Activated naive CD8-positive, alpha-beta T cell treated with anti-CD3 and anti-CD28 coated beads, Interleukin-2, amount 10 ng/mL, durations not matched to agents 7 days and 5 days (primary cell): ENCODE measurements around the gene ZCCHC10. TPM values are rescaled to one million over a fixed set of nuclear protein-coding genes. Genes with fewer than 3 reads are reported as not detected.
"Not testable (repeated sequence)": the region's sequence is repeated elsewhere in the genome, so short reads cannot be mapped to it uniquely, and the experiment has no call there.

ENCODE experiments used
- ATAC-seq: fragments of 150-1000 bp; cut with Tn5 transposase; one replicate; pipeline ENCODE4 v1.10.0; 2021; ENCODE audit warnings: low read depth, moderate library complexity
- POLR2A ChIA-PET: fragments of 350-600 bp; sonication (Branson Sonifier 250); formaldehyde crosslinking; loops from one replicate; lab custom pipeline; 2021; ENCODE audit warnings: antibody characterized with exemption; lab: Charles Lee
- DNase-seq: peaks from one replicate; pipeline ENCODE4 v3.0.0; 2021
- H3K27ac Mint-ChIP-seq: one replicate; pipeline ENCODE4 v1.8.0; 2022; ENCODE audit warnings: mild to moderate bottlenecking, mixed read lengths
- H3K27me3 Mint-ChIP-seq: one replicate; pipeline ENCODE4 v1.8.0; 2022; ENCODE audit warnings: mild to moderate bottlenecking, moderate library complexity, mixed read lengths
- H3K36me3 Mint-ChIP-seq: one replicate; pipeline ENCODE4 v1.8.0; 2021; ENCODE audit warnings: mild to moderate bottlenecking, mixed read lengths
- H3K4me1 Mint-ChIP-seq: one replicate; pipeline ENCODE4 v1.8.0; 2021; ENCODE audit warnings: mixed read lengths
- H3K4me3 Mint-ChIP-seq: one replicate; pipeline ENCODE4 v1.8.0; 2022; ENCODE audit warnings: mild to moderate bottlenecking, moderate library complexity, mixed read lengths
- H3K9me3 Mint-ChIP-seq: one replicate; pipeline ENCODE4 v1.8.0; 2021; ENCODE audit warnings: mixed read lengths
- total RNA-seq, 2 experiments: library from RNA; stranded (reverse); gene quantifications; one replicate each; pipeline ENCODE4 v1.2.3, GENCODE V29; 2021

ZCCHC10 gene
- total RNA-seq, 2 experiments from 2014 or later = 22.8 to 24.5 TPM

DNA sequence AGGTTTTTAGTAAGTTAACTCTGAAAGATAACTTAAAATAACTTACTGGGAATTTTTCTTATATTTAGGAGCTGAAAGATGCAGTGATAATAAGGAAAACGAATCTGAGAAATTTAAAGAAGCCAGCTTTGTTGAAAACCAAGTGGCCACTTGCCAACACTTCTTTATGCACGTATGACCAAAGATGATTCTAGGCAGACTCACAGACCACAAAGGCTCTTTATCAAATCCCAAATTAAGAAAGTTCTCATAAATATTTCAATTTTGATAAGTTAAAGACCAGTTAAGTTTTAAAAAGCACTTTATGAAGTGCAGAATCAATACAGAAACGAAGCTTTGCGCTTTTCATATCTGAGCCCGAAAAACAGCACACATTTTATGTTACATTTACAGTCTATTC is 64.5 kb downstream of the ZCCHC10 start:
- peak overlapping the region; percentile 96 for H3K27ac Mint-ChIP-seq
- peaks cover 3% of the 10 kb centered on the region for H3K36me3 Mint-ChIP-seq
- ATAC-seq = no peak
- no peaks in the 10 kb centered on the region for H3K9me3 Mint-ChIP-seq
- peak overlapping the region; percentile 97 for H3K4me3 Mint-ChIP-seq
- DNase-seq = no peak
- H3K27me3 Mint-ChIP-seq = no peaks in the 10 kb centered on the region
- POLR2A ChIA-PET = interaction anchor here (0.6 to 3.6 kb wide), 7 partner anchors 25 to 1646 kb away, joined by 3 to 33 read pairs (median 3); partner anchors contain the start of genes HSPA4 and UBE2B
- peaks cover 22% of the 10 kb centered on the region for H3K4me1 Mint-ChIP-seq

DNA sequence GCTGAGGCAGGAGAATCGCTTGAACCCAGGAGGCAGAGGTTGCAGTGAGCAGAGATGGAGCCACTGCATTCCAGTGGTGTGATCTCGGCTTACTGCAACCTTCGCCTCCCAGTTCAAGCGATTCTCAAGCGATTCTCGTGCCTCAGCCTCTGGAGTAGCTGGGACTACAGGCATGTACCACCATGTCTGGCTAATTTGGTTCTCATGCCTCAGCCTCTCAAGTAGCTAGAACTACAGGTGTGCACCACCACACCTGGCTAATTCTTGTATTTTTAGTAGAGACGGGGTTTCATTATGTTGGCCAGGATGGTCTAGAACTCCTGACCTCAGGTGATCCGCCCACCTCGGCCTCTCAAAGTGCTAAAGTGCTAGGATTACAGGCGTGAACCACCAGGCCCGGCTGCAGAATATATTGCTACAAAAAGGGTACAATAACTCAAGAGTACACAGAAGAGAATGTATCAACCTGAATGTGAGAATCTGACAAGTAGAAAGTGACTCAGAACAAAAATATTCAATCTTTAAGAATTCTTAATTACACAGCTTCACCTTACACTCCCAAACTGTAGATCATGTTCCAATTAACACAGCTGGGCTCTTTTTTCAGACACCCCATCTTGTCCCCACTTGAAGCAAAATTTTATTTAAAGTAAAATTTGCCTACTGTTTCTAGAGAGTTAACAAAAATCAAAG is 65.1 kb downstream of the ZCCHC10 start:
- not testable (repeated sequence) for H3K9me3 Mint-ChIP-seq, H3K27me3 Mint-ChIP-seq, DNase-seq, H3K27ac Mint-ChIP-seq, H3K36me3 Mint-ChIP-seq, ATAC-seq
- Mint-ChIP-seq H3K4me3 (peak overlapping the region; percentile 97), H3K4me1 (peaks cover 22% of the 10 kb centered on the region)
- POLR2A ChIA-PET = interaction anchor here (0.9 to 3.6 kb wide), 3 partner anchors 64 to 1410 kb away, joined by 3 to 33 read pairs (median 9); partner anchors contain the start of genes HSPA4 and UBE2B

DNA sequence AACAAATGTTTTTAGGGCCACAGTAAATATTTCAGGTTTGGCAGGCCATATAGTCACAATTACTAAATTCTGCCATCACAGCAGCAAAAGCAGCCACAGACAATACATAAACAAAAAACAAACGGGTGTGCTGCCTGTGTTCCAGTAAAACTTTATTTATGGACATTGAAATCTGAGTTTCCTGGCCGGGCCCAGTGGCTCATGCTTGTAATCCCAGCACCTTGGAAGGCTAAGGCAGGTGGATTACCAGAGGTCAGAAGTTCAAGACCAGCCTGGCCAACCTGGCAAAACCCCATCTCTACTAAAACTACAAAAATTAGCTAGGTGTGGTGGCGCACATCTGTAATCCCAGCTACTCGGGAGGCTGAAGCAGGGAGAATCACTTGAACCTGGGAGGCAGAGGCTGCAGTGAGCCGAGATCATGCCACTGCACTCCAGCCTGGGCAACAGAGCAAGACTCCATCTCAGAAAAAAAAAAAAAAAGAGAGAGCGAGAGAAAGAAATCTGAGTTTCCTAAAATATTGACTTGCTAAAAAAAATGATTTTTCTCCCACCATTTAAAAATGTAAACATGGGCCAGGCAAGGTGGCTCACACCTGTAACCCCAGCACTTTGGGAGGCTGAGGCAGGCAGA is 70.1 kb downstream of the ZCCHC10 start:
- H3K9me3 Mint-ChIP-seq, ATAC-seq, POLR2A ChIA-PET, H3K27ac Mint-ChIP-seq, DNase-seq, H3K4me3 Mint-ChIP-seq, H3K27me3 Mint-ChIP-seq: not testable (repeated sequence)
- Mint-ChIP-seq H3K36me3 (peaks cover 22% of the 10 kb centered on the region), H3K4me1 (peaks cover 21% of the 10 kb centered on the region)

DNA sequence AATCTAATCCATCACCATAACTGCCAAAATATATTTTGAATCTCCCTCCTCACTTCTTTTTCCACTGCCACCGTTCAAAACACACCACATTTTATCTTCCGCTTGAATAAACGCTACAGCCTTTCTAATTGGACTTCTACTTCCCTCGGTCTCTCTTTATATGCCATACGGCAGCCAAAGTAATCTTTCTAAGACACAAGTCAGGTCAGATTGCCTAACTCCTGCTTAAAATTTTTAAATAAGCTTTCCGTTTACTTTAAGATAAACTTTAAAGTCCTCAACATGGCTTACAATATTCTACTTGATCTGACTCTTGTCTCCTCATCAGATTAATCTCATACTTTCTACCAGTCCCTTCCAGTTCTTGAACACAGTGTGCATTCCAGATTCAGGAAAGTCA is 72.6 kb downstream of the ZCCHC10 start:
- Mint-ChIP-seq H3K4me1 (peaks cover 13% of the 10 kb centered on the region), H3K9me3 (no peaks in the 10 kb centered on the region), H3K27me3 (no peaks in the 10 kb centered on the region), H3K4me3 (no peak overlapping the region), H3K36me3 (peaks cover 29% of the 10 kb centered on the region), H3K27ac (no peak overlapping the region)
- DNase-seq (no peak), ATAC-seq (no peak)
- POLR2A ChIA-PET = interaction anchor here (2.1 kb wide), 1 partner anchor 10 kb away, joined by 5 read pairs; the partner anchor contains the start of gene AFF4

DNA sequence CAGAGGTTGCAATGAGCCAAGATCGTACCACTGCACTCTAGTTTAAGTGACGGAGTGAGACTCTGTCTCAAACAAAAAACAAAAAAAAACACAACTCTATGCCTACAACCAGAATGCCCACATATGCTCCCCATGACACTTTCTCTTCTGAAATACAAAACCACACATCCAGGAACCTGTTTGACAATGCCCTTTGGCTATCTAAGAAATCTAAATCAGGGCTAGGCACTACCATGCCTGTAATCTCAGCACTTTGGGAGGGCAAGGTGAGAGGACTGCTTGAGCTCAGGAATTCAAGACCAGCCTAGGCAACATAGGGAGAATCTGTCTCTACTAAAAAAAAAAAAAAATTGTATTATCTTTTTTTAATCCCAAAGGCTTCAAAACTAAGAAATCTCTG is 73.5 kb downstream of the ZCCHC10 start:
- Mint-ChIP-seq H3K4me3 (no peak overlapping the region), H3K4me1 (peaks cover 12% of the 10 kb centered on the region), H3K27ac (no peak overlapping the region), H3K27me3 (no peaks in the 10 kb centered on the region), H3K9me3 (no peaks in the 10 kb centered on the region), H3K36me3 (peaks cover 29% of the 10 kb centered on the region)
- ATAC-seq (no peak), DNase-seq (no peak)
- POLR2A ChIA-PET = no interaction called here

DNA sequence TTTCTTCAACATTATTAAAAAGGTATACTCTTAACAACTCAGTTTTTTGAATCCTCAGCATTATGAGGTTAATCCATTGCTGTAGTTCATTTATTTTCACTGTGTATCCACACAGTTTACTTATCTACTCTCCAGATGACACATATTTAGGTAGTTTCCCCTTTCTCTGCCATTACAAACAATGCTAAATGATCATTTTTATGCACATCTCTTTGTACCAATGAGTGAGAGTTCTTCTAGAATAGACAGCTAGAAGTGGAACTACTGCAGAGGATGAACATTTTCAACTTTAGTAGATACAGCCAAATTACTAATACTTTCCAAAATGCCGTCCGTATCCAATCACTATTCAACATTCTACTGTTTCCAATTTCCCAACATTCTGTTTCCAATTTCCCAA is 74.5 kb downstream of the ZCCHC10 start:
- no peaks in the 10 kb centered on the region for H3K9me3 Mint-ChIP-seq
- no peak for ATAC-seq
- H3K27me3 Mint-ChIP-seq = no peaks in the 10 kb centered on the region
- no peak overlapping the region for H3K27ac Mint-ChIP-seq
- POLR2A ChIA-PET = no interaction called here
- no peak overlapping the region for H3K4me3 Mint-ChIP-seq
- no peak for DNase-seq
- H3K4me1 Mint-ChIP-seq = peaks cover 12% of the 10 kb centered on the region
- H3K36me3 Mint-ChIP-seq = peaks cover 31% of the 10 kb centered on the region

DNA sequence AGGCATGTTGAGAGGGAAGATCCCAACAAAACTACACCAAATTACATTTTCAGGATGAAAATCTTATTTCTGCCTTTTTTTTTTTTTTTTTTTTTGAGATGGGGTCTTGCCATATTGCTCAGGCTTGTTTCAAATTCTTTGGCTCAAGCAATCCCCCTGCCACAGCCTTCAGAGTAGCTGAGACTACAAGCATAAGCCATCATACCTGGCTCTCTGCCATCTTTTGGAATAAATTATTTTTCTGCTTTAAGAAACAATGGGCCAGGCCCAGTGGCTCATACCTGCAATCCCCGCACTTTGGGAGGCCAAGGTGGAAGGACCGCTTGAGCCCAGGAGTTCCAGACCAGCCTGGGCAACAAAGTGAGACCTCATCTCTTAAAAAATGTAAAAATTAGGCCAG is 77.2 kb downstream of the ZCCHC10 start:
- no peaks in the 10 kb centered on the region for H3K27me3 Mint-ChIP-seq
- peaks cover 31% of the 10 kb centered on the region for H3K36me3 Mint-ChIP-seq
- H3K27ac Mint-ChIP-seq = no peak overlapping the region
- POLR2A ChIA-PET = no interaction called here
- no peaks in the 10 kb centered on the region for H3K9me3 Mint-ChIP-seq
- no peak overlapping the region for H3K4me3 Mint-ChIP-seq
- peaks cover 14% of the 10 kb centered on the region for H3K4me1 Mint-ChIP-seq
- no peak for ATAC-seq
- no peak for DNase-seq

DNA sequence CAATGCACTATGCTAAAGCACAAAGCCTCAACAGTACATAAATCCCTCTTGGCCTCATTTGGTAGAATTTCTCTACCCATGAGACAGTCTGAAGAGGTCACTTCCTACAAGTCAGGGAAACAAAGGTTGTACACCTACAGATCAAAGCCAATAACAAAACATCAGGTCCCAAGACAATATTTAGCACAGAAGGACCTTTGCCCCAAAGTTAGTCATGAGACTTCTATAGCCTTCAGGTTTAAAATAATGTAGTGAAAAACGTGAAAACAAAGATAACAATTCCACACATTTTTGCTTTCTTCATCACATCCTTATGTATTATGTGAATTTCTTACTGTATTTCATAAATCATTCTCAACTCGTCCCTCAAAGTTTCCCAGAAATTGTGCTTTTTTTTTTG is 78.7 kb downstream of the ZCCHC10 start:
- DNase-seq = no peak
- no peak overlapping the region for H3K4me3 Mint-ChIP-seq
- no peak for ATAC-seq
- H3K27me3 Mint-ChIP-seq = no peaks in the 10 kb centered on the region
- POLR2A ChIA-PET = no interaction called here
- H3K4me1 Mint-ChIP-seq = peaks cover 13% of the 10 kb centered on the region
- H3K36me3 Mint-ChIP-seq = peaks cover 28% of the 10 kb centered on the region
- no peak overlapping the region for H3K27ac Mint-ChIP-seq
- H3K9me3 Mint-ChIP-seq = no peaks in the 10 kb centered on the region

Other genes with a start within 250 kb of the ZCCHC10 start
- gene SEPTIN8, start 249.3 kb downstream of the ZCCHC10 start, total RNA-seq = 10 to 100 TPM; 39.2 to 40.4 TPM
- gene SOWAHA, start 213.2 kb downstream of the ZCCHC10 start, total RNA-seq = not detected
- gene SHROOM1, start 195.9 kb downstream of the ZCCHC10 start, total RNA-seq = 1 to 10 TPM; 4.0 to 6.3 TPM
- under 1 TPM; 0.77 to 0.80 TPM for gene GDF9, start 160.1 kb downstream of the ZCCHC10 start, total RNA-seq
- gene UQCRQ, start 159.9 kb downstream of the ZCCHC10 start, total RNA-seq = 100 to 1,000 TPM; 278 to 286 TPM
- 1 to 10 TPM; 4.4 to 4.5 TPM for gene LEAP2, start 152.9 kb downstream of the ZCCHC10 start, total RNA-seq
- 10 to 100 TPM; 40.3 to 42.1 TPM for gene AFF4, start 62.9 kb downstream of the ZCCHC10 start, total RNA-seq
- 10 to 100 TPM; 78.9 to 83.2 TPM for gene HSPA4, start 25.5 kb upstream of the ZCCHC10 start, total RNA-seq